NCI-H1694 (cell line): ENCODE results near the gene TARP.
"Not testable (repeated sequence)": the region's sequence is repeated elsewhere in the genome, so short reads cannot be mapped to it uniquely, and the experiment has no call there.

ENCODE experiments used
- DNase-seq: peaks from one replicate; lab custom pipeline; 2025; lab: John Stamatoyannopoulos, UW

Gene TARP

GRCh38 chr7:38262026-38262425 lies 11.4 kb downstream of the TARP start:
- DNase-seq: not testable (repeated sequence)

GRCh38 chr7:38261601-38262000 lies 11.8 kb downstream of the TARP start:
- not testable (repeated sequence) for DNase-seq

GRCh38 chr7:38259157-38259556 lies 14.3 kb downstream of the TARP start:
- DNase-seq: not testable (repeated sequence)

- no peak for DNase-seq
These were observed 16.1 kb downstream of the TARP start for GRCh38 chr7:38257350-38257677.

GRCh38 chr7:38249849-38250248 lies 23.6 kb downstream of the TARP start:
- DNase-seq: not testable (repeated sequence)

GRCh38 chr7:38248069-38248567 lies 25.3 kb downstream of the TARP start:
- no peak for DNase-seq

- DNase-seq: no peak
These were observed 27.9 kb downstream of the TARP start for GRCh38 chr7:38245409-38245977.

- no peak for DNase-seq
These were observed 28.9 kb downstream of the TARP start for GRCh38 chr7:38244516-38244915.

GRCh38 chr7:38243345-38243744 lies 30.1 kb downstream of the TARP start:
- not testable (repeated sequence) for DNase-seq

- DNase-seq: no peak
These were observed 30.6 kb downstream of the TARP start for GRCh38 chr7:38242814-38243213.

- DNase-seq: no peak
These were observed 32.4 kb downstream of the TARP start for GRCh38 chr7:38241071-38241470.

GRCh38 chr7:38239129-38239528 lies 34.3 kb downstream of the TARP start:
- not testable (repeated sequence) for DNase-seq

GRCh38 chr7:38235606-38236005 lies 37.8 kb downstream of the TARP start:
- no peak for DNase-seq

- not testable (repeated sequence) for DNase-seq
These were observed 38.7 kb downstream of the TARP start for GRCh38 chr7:38234759-38235158.

- DNase-seq: no peak
These were observed 40.7 kb downstream of the TARP start for GRCh38 chr7:38232502-38233366.

- DNase-seq: no peak
These were observed 43.4 kb downstream of the TARP start for GRCh38 chr7:38229884-38230642.

GRCh38 chr7:38229386-38229785 lies 44.0 kb downstream of the TARP start:
- no peak for DNase-seq

- no peak for DNase-seq
These were observed 49.0 kb downstream of the TARP start for GRCh38 chr7:38224392-38224791.

GRCh38 chr7:38223306-38223705 lies 50.1 kb downstream of the TARP start:
- no peak for DNase-seq

GRCh38 chr7:38222481-38223096 lies 50.8 kb downstream of the TARP start:
- DNase-seq: peak; percentile 12

- no peak for DNase-seq
These were observed 53.0 kb downstream of the TARP start for GRCh38 chr7:38220452-38220851.

GRCh38 chr7:38217672-38218071 lies 55.8 kb downstream of the TARP start:
- no peak for DNase-seq
